Activated CD4-positive, alpha-beta T cell treated with anti-CD3 and anti-CD28 coated beads, Interleukin-2, amount 50 U/mL, for 4 hours (primary cell): ENCODE results near the gene MAEA.
A peak's percentile ranks its signal among the peaks of the same experiment; 100 is the strongest.
"Not testable (repeated sequence)": the region's sequence is repeated elsewhere in the genome, so short reads cannot be mapped to it uniquely, and the experiment has no call there.

Experiments used
- DNase-seq, 2 experiments: peaks; one replicate each; pipeline ENCODE4 v3.0.0-alpha.2; 2020

The MAEA gene

GRCh38 chr4:1324443-1325175 is 34.9 kb downstream of the MAEA start:
- DNase-seq, result not testable (repeated sequence)

- DNase-seq, result no peak
These were observed 35.4 kb downstream of the MAEA start for GRCh38 chr4:1325176-1325480.

GRCh38 chr4:1325681-1326635 is 36.3 kb downstream of the MAEA start:
- DNase-seq, result no peak

GRCh38 chr4:1326751-1327525 is 37.2 kb downstream of the MAEA start:
- no peak for DNase-seq

GRCh38 chr4:1327526-1328266 is 38.0 kb downstream of the MAEA start:
- no peak for DNase-seq

GRCh38 chr4:1328267-1329155 is 38.8 kb downstream of the MAEA start:
- DNase-seq, result no peak

GRCh38 chr4:1329408-1330371 is 40.0 kb downstream of the MAEA start:
- DNase-seq, result no peak

GRCh38 chr4:1330761-1331590 is 41.3 kb downstream of the MAEA start:
- DNase-seq, result peak; percentile 41 to 54

- no peak for DNase-seq
These were observed 42.1 kb downstream of the MAEA start for GRCh38 chr4:1331591-1332353.

- no peak for DNase-seq
These were observed 43.0 kb downstream of the MAEA start for GRCh38 chr4:1332686-1333085.

- DNase-seq, result no peak
These were observed 43.6 kb downstream of the MAEA start for GRCh38 chr4:1333256-1333655.

- not testable (repeated sequence) for DNase-seq
These were observed 44.3 kb downstream of the MAEA start for GRCh38 chr4:1333851-1334578.

GRCh38 chr4:1334579-1334895 is 44.8 kb downstream of the MAEA start:
- no peak for DNase-seq

- not testable (repeated sequence) for DNase-seq
These were observed 45.6 kb downstream of the MAEA start for GRCh38 chr4:1335193-1335883.

GRCh38 chr4:1336088-1336491 is 46.4 kb downstream of the MAEA start:
- no peak for DNase-seq

- peak; percentile 48 to 57 for DNase-seq
These were observed 47.7 kb downstream of the MAEA start for GRCh38 chr4:1337376-1337831.
